Breast epithelium (tissue), 4 donors: ENCODE results near the gene STRBP. TPM values are rescaled to one million over a fixed set of nuclear protein-coding genes. Genes with fewer than 3 reads are reported as not detected.

Experiments used
- DNase-seq, 2 donors: peaks; one replicate each; pipeline ENCODE4 v3.0.0-alpha.2; 2019; ENCODE audit warnings: low spot score in 2 of 2
- H3K27ac ChIP-seq, 2 donors: fragments of 200-600 bp; sonication (generic) in 1 of 2; one replicate each; pipeline ENCODE4 v1.5.1; 2016 to 2019; ENCODE audit warnings: mild to moderate bottlenecking in 1 of 2
- H3K27me3 ChIP-seq, 2 donors: fragments of 200-600 bp; sonication (generic) in 1 of 2; one replicate each; pipeline versions ENCODE4 v1.5.1 to v1.6.0; 2017 to 2019; ENCODE audit warnings: control low read depth in 1 of 2, mild to moderate bottlenecking in 1 of 2
- H3K36me3 ChIP-seq: fragments of 200-600 bp; one replicate; pipeline ENCODE4 v1.5.1; 2019
- H3K4me1 ChIP-seq, 2 donors: fragments of 200-600 bp; sonication (generic); one replicate each; pipeline ENCODE4 v1.5.1; 2016 to 2019; ENCODE audit warnings: control low read depth in 1 of 2
- H3K4me3 ChIP-seq, 3 donors: fragments of 200-600 bp; sonication (generic); 1 replicate in 2 of 3; 2 replicates in 1 of 3; pipeline ENCODE4 v1.5.1; 2016 to 2019; ENCODE audit warnings: mild to moderate bottlenecking in 3 of 3, moderate library complexity in 2 of 3
- H3K9me3 ChIP-seq, 2 donors: fragments of 200-600 bp; sonication (generic) in 1 of 2; one replicate each; pipeline ENCODE4 v1.5.1; 2016 to 2019; ENCODE audit warnings: control low read depth in 1 of 2
- POLR2A ChIP-seq: fragments of 450-650 bp; IDR thresholded peaks from one replicate; pipeline ENCODE4 v1.6.1; 2016; ENCODE audit warnings: antibody characterized with exemption, mild to moderate bottlenecking, moderate library complexity
- POLR2AphosphoS5 ChIP-seq, 3 donors: sonication (generic); formaldehyde crosslinking; IDR thresholded peaks; one replicate each; pipeline ENCODE4 v1.6.1; 2017; ENCODE audit warnings: antibody characterized with exemption in 3 of 3
- intact Hi-C: fragments of 100-400 bp; cut with DNase I; formaldehyde crosslinking; loops from one replicate; pipeline ENCODE4 v1.15.1; 2023; ENCODE audit warnings: low total_unique reads
- total RNA-seq, 3 donors: library from RNA; depleted of rRNA; stranded (reverse); fragments of >200 nt; gene quantifications; one replicate each; pipeline ENCODE4 v1.1.0, GENCODE V29; 2016
- TF ChIP-seq, protein P1 (sequence below), 3 donors: fragments of 450-650 bp; IDR thresholded peaks; one replicate each; pipeline ENCODE4 v1.5.1; 2016 to 2017; ENCODE audit warnings: antibody characterized with exemption in 3 of 3, mild to moderate bottlenecking in 3 of 3, moderate library complexity in 3 of 3

The STRBP gene
- total RNA-seq, 3 donors from 2014 or later: 8.0 to 37.0 (median 22.6) TPM

DNA sequence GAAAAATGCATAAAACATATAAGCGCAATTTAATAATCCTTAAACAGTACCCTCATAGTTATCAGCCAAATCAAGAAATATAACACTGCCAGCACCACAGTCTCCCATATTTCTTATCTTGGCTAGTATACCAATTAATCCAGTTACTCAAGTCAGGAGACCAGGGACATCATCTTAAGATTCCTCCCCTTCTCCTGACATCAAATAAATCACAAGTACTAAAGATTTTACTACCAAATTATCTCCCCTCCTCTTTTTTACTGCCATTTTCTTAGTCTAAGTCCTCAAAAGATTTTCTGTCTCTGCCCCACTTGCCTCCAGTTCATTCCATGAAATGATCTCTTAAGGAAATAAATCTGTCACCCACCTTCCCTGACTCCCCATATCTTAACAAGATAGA is 37.0 kb downstream of the STRBP start:
- Histone ChIP-seq H3K4me3 (no peak overlapping the region), H3K36me3 (no peaks in the 10 kb centered on the region), H3K27me3 (no peaks in the 10 kb centered on the region), H3K27ac (no peak overlapping the region), H3K4me1 (no peaks in the 10 kb centered on the region), H3K9me3 (no peaks in the 10 kb centered on the region)
- TF ChIP-seq POLR2AphosphoS5 (IDR thresholded peaks at IDR 0.05) (no peak), POLR2A (no peak)
- TF ChIP-seq, protein P1, sequence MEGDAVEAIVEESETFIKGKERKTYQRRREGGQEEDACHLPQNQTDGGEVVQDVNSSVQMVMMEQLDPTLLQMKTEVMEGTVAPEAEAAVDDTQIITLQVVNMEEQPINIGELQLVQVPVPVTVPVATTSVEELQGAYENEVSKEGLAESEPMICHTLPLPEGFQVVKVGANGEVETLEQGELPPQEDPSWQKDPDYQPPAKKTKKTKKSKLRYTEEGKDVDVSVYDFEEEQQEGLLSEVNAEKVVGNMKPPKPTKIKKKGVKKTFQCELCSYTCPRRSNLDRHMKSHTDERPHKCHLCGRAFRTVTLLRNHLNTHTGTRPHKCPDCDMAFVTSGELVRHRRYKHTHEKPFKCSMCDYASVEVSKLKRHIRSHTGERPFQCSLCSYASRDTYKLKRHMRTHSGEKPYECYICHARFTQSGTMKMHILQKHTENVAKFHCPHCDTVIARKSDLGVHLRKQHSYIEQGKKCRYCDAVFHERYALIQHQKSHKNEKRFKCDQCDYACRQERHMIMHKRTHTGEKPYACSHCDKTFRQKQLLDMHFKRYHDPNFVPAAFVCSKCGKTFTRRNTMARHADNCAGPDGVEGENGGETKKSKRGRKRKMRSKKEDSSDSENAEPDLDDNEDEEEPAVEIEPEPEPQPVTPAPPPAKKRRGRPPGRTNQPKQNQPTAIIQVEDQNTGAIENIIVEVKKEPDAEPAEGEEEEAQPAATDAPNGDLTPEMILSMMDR (IDR thresholded peaks at IDR 0.05): no peak
- intact Hi-C loops: no loop called here
- DNase-seq: no peak

DNA sequence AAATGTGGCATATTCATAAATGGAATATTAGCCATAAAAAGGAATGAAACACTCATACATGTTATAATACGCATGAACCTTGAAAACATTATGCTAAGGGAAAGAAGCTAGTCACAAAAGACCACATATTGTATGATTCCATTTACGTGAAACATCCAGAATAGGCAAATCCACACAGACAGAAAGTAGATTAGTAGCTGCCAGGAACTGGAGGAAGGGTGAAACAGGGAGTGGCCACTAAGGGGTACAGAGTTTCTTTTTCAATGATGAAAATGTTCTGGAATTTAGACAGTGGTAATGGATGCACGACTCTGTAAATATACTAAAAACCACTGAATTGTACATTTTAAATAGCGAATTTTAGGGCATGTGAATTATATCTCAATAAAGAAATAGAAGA is 39.4 kb downstream of the STRBP start:
- intact Hi-C loops: no loop called here
- Histone ChIP-seq H3K36me3 (no peaks in the 10 kb centered on the region), H3K4me3 (no peak overlapping the region), H3K27ac (no peak overlapping the region), H3K9me3 (no peaks in the 10 kb centered on the region), H3K4me1 (no peaks in the 10 kb centered on the region), H3K27me3 (no peaks in the 10 kb centered on the region)
- DNase-seq: no peak
- TF ChIP-seq, protein P1 (IDR thresholded peaks at IDR 0.05): no peak
- no peak for TF ChIP-seq POLR2AphosphoS5 (IDR thresholded peaks at IDR 0.05)
- TF ChIP-seq POLR2A: no peak

DNA sequence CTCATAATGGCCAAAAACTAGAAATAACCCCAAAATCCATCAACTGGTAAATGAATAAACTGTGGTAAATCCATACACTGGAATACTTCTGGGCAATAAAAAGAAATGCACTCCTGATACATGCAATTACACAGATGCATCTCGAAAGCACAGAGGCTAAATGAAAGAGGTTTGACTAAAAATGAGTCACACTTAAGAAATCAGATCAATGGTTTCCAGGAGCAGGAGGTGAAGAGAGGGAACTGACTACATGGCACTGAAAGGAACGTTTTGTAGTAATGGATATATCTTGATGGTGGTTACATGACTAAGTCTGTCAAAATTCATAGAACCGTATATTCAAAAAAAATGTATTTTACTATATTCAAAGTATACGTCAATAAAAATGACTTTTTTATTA is 42.4 kb downstream of the STRBP start:
- intact Hi-C loops: loop anchor here (2.0 kb wide), 1 partner anchor 31 kb away; no protein-coding TSS in a partner anchor
- Histone ChIP-seq H3K4me1 (no peaks in the 10 kb centered on the region), H3K36me3 (no peaks in the 10 kb centered on the region), H3K9me3 (no peaks in the 10 kb centered on the region), H3K27me3 (no peaks in the 10 kb centered on the region), H3K4me3 (no peak overlapping the region), H3K27ac (no peak overlapping the region)
- TF ChIP-seq POLR2A (no peak), POLR2AphosphoS5 (IDR thresholded peaks at IDR 0.05) (no peak)
- TF ChIP-seq, protein P1 (IDR thresholded peaks at IDR 0.05): no peak
- no peak for DNase-seq

DNA sequence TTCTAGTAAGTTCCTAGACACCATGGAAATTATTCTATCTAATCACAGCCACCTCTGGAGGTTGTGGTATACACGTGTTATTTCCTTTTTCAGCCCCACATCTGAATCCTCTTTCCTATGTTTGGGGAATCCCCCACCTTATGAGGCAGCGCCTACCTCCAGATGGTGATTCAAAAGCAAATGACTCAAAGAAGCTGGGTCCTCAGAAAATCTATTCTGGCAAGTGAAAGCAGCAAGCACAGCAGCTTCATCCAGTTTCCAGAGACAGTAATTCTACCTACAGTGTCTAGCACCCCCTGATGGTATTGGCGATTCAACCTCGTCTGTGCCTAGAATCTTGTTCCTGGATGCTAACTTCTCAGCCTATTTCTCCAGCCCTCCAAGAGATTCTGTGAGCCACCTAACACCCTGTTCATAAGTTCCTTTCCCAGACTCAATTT is 43.0 kb downstream of the STRBP start:
- H3K4me1 ChIP-seq: no peaks in the 10 kb centered on the region
- no peaks in the 10 kb centered on the region for H3K9me3 ChIP-seq
- H3K4me3 ChIP-seq: no peak overlapping the region
- TF ChIP-seq, protein P1 (IDR thresholded peaks at IDR 0.05): peak in 1 of 3 donors; percentile 33
- TF ChIP-seq POLR2AphosphoS5 (IDR thresholded peaks at IDR 0.05) (no peak), POLR2A (no peak)
- H3K27me3 ChIP-seq: no peaks in the 10 kb centered on the region
- H3K36me3 ChIP-seq: no peaks in the 10 kb centered on the region
- intact Hi-C loops: loop anchor here (2.0 kb wide), 1 partner anchor 31 kb away; no protein-coding TSS in a partner anchor
- DNase-seq: no peak
- no peak overlapping the region for H3K27ac ChIP-seq

DNA sequence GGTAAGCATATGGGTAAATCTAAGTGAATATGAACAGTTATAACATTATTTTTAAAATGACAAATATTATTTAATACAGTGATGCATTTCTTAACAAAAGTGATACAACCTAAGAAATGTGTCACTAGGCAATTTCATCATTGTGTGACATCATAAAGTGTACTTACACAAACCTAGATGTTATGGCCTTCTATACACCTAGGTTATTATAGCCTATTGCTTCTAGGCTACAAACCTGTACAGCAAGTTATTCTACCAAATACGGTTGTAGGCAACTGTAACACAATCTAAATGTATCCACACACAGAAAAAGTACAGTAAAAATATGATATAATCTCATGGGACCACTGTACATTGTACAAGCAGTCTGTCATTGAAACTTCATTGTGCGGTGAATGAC is 48.3 kb downstream of the STRBP start:
- Histone ChIP-seq H3K27ac (no peak overlapping the region), H3K36me3 (no peaks in the 10 kb centered on the region), H3K4me1 (no peaks in the 10 kb centered on the region), H3K27me3 (no peaks in the 10 kb centered on the region), H3K9me3 (no peaks in the 10 kb centered on the region), H3K4me3 (no peak overlapping the region)
- TF ChIP-seq, protein P1 (IDR thresholded peaks at IDR 0.05): no peak
- no peak for TF ChIP-seq POLR2A
- TF ChIP-seq POLR2AphosphoS5 (IDR thresholded peaks at IDR 0.05): no peak
- intact Hi-C loops: no loop called here
- DNase-seq: no peak
